ENCODE results near the gene EIF3A.
A peak's percentile ranks its signal among the peaks of the same experiment; 100 is the strongest.
"Not testable (repeated sequence)": the region's sequence is repeated elsewhere in the genome, so short reads cannot be mapped to it uniquely, and the experiment has no call there.

The EIF3A gene

GRCh38 chr10:119051775-119052174, 28.8 kb downstream of the EIF3A start:
- no peak for DNase-seq

- no peak for DNase-seq
These were observed 30.8 kb downstream of the EIF3A start for GRCh38 chr10:119049777-119050176.

- no peak for DNase-seq
These were observed 31.3 kb downstream of the EIF3A start for GRCh38 chr10:119049361-119049760.

GRCh38 chr10:119045561-119045960, 35.1 kb downstream of the EIF3A start:
- no peak for DNase-seq

GRCh38 chr10:119042169-119042568, 38.4 kb downstream of the EIF3A start:
- DNase-seq = no peak

- no peak for DNase-seq
These were observed 39.3 kb downstream of the EIF3A start for GRCh38 chr10:119041326-119041725.

- no peak for DNase-seq
These were observed 41.5 kb downstream of the EIF3A start for GRCh38 chr10:119039161-119039560.

- no peak for DNase-seq
These were observed 49.0 kb downstream of the EIF3A start for GRCh38 chr10:119031496-119032059.

- DNase-seq = peak in 3 of 14 donors; percentile 21 to 43 (median 25)
These were observed 50.0 kb downstream of the EIF3A start for GRCh38 chr10:119030421-119031250.

- DNase-seq = peak in 2 of 14 donors; percentile 35 to 50
These were observed 50.8 kb downstream of the EIF3A start, which contains the start of gene NANOS1 for GRCh38 chr10:119029613-119030420. Gene NANOS1, plus strand, starts transcription at chr10:119029714. Its CDS starts 88 bp downstream, at chr10:119029802.

GRCh38 chr10:119028900-119029612, 51.6 kb downstream of the EIF3A start:
- peak; percentile 20 to 87 (median 72) for DNase-seq

- not testable (repeated sequence) for DNase-seq
These were observed 52.1 kb downstream of the EIF3A start for GRCh38 chr10:119028445-119028899.

GRCh38 chr10:119026301-119027110, 54.1 kb downstream of the EIF3A start:
- DNase-seq = peak in 1 of 14 donors; percentile 21

- peak in 5 of 14 donors; percentile 22 to 52 (median 32) for DNase-seq
These were observed 54.8 kb downstream of the EIF3A start for GRCh38 chr10:119025776-119026175.

GRCh38 chr10:119025336-119025735, 55.3 kb downstream of the EIF3A start:
- peak in 8 of 14 donors; percentile 6 to 68 (median 35) for DNase-seq

GRCh38 chr10:119024882-119025281, 55.7 kb downstream of the EIF3A start:
- DNase-seq = no peak

- DNase-seq = no peak
These were observed 57.1 kb downstream of the EIF3A start for GRCh38 chr10:119023553-119023868.

GRCh38 chr10:119022846-119023552, 57.6 kb downstream of the EIF3A start:
- DNase-seq = no peak

GRCh38 chr10:119020627-119020946, 60.0 kb downstream of the EIF3A start:
- DNase-seq = no peak

GRCh38 chr10:119007211-119007574, 73.4 kb downstream of the EIF3A start:
- no peak for DNase-seq

All from C1 segment of cervical spinal cord (tissue), 14 donors.